ENCODE measurements around the gene NRG2. TPM values are rescaled to one million over a fixed set of nuclear protein-coding genes. Genes with fewer than 3 reads are reported as not detected.
A peak's percentile ranks its signal among the peaks of the same experiment; 100 is the strongest.

NRG2 gene
- total and polyA plus RNA-seq, 3 experiments from 2014 or later, result 0.18 to 0.24 TPM; not detected in 1

DNA sequence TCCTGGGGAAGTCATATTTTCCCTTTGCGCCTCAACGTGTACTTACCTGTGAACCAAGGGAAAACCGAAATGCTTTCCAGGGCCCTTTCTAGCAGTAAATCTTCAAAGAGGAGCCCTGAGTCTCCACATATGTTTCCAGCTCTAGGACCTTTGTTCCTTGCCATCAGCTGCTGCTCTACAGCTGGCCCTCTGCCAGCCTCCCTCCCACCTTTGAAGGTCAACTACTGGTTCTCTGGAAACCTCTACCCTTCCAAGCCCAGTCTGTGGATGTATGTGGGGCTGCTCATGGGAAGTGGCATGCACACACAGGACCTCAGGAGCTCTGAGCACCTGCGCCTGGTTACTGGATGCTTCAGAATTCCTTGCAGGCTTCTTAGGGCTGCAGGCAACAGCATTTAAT, 130.3 kb downstream of the NRG2 start:
- no peak overlapping the region for H3K27ac ChIP-seq (ENCODE audit: low read depth, low read length)
- DNase-seq, result no peak
- Mint-ChIP-seq H3K4me3 (no peak overlapping the region), H3K27me3 (peaks cover 21 to 34% of the 10 kb centered on the region in 2 donors), H3K9me3 (peaks cover 0 to 6% (median 0%) of the 10 kb centered on the region in 5 donors), H3K4me1 (no peaks in the 10 kb centered on the region), H3K27ac (peak overlapping the region in 1 of 8 donors; percentile 88), H3K36me3 (peaks cover 0 to 3% (median 0%) of the 10 kb centered on the region in 3 donors)
- peaks cover 5% of the 10 kb centered on the region for H3K27me3 ChIP-seq (ENCODE audit: insufficient read depth, low read length, poor library complexity, severe bottlenecking)
- CTCF ChIA-PET, result interaction anchor here (2.0 kb wide), 1 partner anchor 56 kb away, joined by 6 read pairs; no protein-coding TSS in a partner anchor
- POLR2A ChIA-PET, result no interaction called here
- no peak overlapping the region for H3K4me3 ChIP-seq (ENCODE audit: low read length)
- no peaks in the 10 kb centered on the region for H3K4me1 ChIP-seq (ENCODE audit: insufficient read depth, low read length)
- no peaks in the 10 kb centered on the region for H3K36me3 ChIP-seq (ENCODE audit: insufficient read depth, low read length)
- H3K9me3 ChIP-seq (ENCODE audit: low read length), result no peaks in the 10 kb centered on the region

DNA sequence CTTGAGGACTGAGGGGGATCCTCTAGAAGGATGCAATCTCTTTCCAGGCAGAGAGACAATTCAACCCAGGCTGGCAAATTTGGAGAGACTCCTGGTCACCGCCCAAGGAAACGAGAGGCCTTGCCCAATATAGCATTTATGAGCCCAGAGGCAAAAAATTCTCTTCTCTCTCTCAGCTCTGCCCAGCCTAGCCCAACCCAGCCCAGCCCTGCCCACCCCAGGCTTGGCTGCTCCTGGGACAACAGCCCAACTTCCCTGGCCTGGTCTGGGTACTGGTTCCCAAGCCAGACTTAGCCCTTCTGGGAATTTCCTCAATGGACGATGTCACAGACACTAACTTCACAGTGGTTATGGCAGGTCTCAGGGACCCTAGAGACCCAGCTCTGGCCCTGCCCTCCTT, 130.9 kb downstream of the NRG2 start:
- ChIA-PET CTCF (no interaction called here), POLR2A (no interaction called here)

DNA sequence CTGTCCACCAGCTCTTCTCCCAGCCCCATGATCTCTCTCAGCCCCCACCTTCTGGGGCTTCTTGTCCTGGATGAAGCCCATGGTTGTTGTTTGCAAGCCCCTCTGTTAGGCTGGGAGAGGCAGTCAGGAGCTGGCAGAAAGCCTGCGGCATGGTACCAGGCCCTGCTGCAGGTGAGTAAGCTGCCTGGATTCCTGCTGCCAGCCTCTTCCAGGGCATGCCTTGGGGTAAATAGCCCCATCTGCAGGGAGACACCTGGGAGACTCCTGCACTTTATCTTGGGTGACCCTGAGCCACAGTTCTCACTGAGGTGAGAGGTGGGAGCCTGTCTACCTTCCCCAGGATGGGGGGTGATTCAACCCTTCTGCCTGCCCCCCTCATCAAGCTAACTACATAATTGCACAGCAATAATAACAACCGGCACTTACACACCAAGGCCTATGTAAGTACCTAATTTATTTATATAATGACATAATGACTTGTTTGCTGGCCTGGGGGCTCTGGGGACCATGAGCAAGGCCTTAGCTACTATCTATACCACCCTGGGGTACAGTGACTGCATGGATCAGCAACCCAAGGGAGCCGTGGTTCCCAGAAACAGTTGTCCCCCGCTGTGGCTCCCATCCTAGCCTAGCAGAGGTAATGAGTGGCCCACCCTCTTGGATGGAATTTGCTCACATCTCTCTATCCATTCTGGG, 131.5 kb downstream of the NRG2 start:
- no peaks in the 10 kb centered on the region for H3K9me3 Mint-ChIP-seq
- no peaks in the 10 kb centered on the region for H3K36me3 Mint-ChIP-seq
- Histone ChIP-seq H3K27me3 (ENCODE audit: insufficient read depth, low read length, poor library complexity, severe bottlenecking) (peaks cover 5% of the 10 kb centered on the region), H3K27ac (ENCODE audit: low read depth, low read length) (no peak overlapping the region), H3K9me3 (ENCODE audit: low read length) (no peaks in the 10 kb centered on the region), H3K36me3 (ENCODE audit: insufficient read depth, low read length) (no peaks in the 10 kb centered on the region), H3K4me1 (ENCODE audit: insufficient read depth, low read length) (no peaks in the 10 kb centered on the region), H3K4me3 (ENCODE audit: low read length) (no peak overlapping the region)
- H3K27ac Mint-ChIP-seq, result no peak overlapping the region
- CTCF ChIA-PET, result interaction anchor here (1.3 kb wide), 1 partner anchor 124 kb away, joined by 3 read pairs; no protein-coding TSS in a partner anchor
- H3K27me3 Mint-ChIP-seq, result peaks cover 21 to 29% of the 10 kb centered on the region in 2 donors
- H3K4me1 Mint-ChIP-seq, result no peaks in the 10 kb centered on the region
- H3K4me3 Mint-ChIP-seq, result no peak overlapping the region
- POLR2A ChIA-PET, result no interaction called here
- no peak for DNase-seq

More for the DNA sequence above, 130.9 kb downstream of the NRG2 start:
- H3K27ac ChIP-seq (ENCODE audit: low read depth, low read length), result no peak overlapping the region
- no peak for DNase-seq
- H3K36me3 ChIP-seq (ENCODE audit: insufficient read depth, low read length), result no peaks in the 10 kb centered on the region
- no peaks in the 10 kb centered on the region for H3K4me1 ChIP-seq (ENCODE audit: insufficient read depth, low read length)
- no peaks in the 10 kb centered on the region for H3K36me3 Mint-ChIP-seq
- no peak overlapping the region for H3K4me3 Mint-ChIP-seq
- H3K9me3 Mint-ChIP-seq, result peaks cover 0 to 4% (median 0%) of the 10 kb centered on the region in 5 donors
- H3K27ac Mint-ChIP-seq, result no peak overlapping the region
- H3K9me3 ChIP-seq (ENCODE audit: low read length), result no peaks in the 10 kb centered on the region
- H3K27me3 ChIP-seq (ENCODE audit: insufficient read depth, low read length, poor library complexity, severe bottlenecking), result peaks cover 5% of the 10 kb centered on the region
- no peaks in the 10 kb centered on the region for H3K4me1 Mint-ChIP-seq
- H3K4me3 ChIP-seq (ENCODE audit: low read length), result no peak overlapping the region
- peaks cover 21 to 34% of the 10 kb centered on the region in 2 donors for H3K27me3 Mint-ChIP-seq

DNA sequence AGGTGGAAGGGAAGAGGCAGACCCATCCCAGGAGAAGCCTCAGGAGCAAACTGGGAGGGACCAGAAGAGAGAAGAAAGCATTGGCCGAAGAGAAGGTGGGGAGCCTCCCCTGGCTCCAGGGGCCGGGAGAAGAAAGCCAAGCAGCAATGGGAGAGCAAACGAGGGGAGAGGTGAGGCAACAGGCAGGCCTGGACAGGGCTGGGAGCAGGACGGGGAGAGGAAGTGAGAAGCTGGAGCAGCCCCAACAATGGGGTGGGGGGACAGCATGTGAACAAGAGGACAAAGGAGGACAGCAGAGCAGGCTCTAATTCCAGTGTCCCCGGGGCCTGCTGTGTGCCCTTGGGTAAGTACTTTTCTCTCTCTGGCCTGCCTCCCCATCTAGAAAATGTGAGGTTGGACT, 132.2 kb downstream of the NRG2 start:
- DNase-seq, result no peak
- Histone ChIP-seq H3K9me3 (ENCODE audit: low read length) (no peaks in the 10 kb centered on the region), H3K4me3 (ENCODE audit: low read length) (no peak overlapping the region), H3K27ac (ENCODE audit: low read depth, low read length) (no peak overlapping the region), H3K36me3 (ENCODE audit: insufficient read depth, low read length) (no peaks in the 10 kb centered on the region), H3K27me3 (ENCODE audit: insufficient read depth, low read length, poor library complexity, severe bottlenecking) (peaks cover 5% of the 10 kb centered on the region), H3K4me1 (ENCODE audit: insufficient read depth, low read length) (no peaks in the 10 kb centered on the region)
- H3K27me3 Mint-ChIP-seq, result peaks cover 17 to 23% of the 10 kb centered on the region in 2 donors
- H3K36me3 Mint-ChIP-seq, result no peaks in the 10 kb centered on the region
- ChIA-PET CTCF (interaction anchor here (1.3 kb wide), 1 partner anchor 124 kb away, joined by 3 read pairs; no protein-coding TSS in a partner anchor), POLR2A (no interaction called here)
- H3K27ac Mint-ChIP-seq, result no peak overlapping the region
- H3K4me3 Mint-ChIP-seq, result no peak overlapping the region
- H3K9me3 Mint-ChIP-seq, result no peaks in the 10 kb centered on the region
- no peaks in the 10 kb centered on the region for H3K4me1 Mint-ChIP-seq

DNA sequence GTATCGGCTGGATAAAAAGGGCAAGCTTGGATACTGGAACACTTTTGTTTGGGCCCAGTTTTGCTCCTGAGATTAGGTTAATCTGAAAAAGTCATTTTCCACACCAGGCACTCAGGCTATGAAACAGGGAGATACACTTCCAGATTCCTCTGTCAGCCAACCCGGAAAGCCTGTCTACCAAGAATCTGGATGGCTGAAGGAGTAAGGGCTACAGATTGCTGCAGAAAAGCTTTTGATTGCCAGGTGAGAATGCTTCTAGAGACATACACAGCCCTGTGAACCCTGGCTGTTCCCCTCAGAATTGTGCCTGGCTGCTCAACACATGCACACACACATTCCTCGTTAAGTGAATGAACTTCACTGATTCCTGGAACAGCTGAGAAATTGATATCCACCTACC, 133.1 kb downstream of the NRG2 start:
- no peak overlapping the region for H3K27ac Mint-ChIP-seq
- POLR2A ChIA-PET, result no interaction called here
- peaks cover 0 to 3% (median 0%) of the 10 kb centered on the region in 3 donors for H3K4me1 Mint-ChIP-seq
- no peaks in the 10 kb centered on the region for H3K36me3 Mint-ChIP-seq
- no peak for DNase-seq
- H3K4me1 ChIP-seq (ENCODE audit: insufficient read depth, low read length), result no peaks in the 10 kb centered on the region
- peaks cover 12 to 14% of the 10 kb centered on the region in 2 donors for H3K27me3 Mint-ChIP-seq
- H3K4me3 Mint-ChIP-seq, result no peak overlapping the region
- no peaks in the 10 kb centered on the region for H3K36me3 ChIP-seq (ENCODE audit: insufficient read depth, low read length)
- no peaks in the 10 kb centered on the region for H3K9me3 Mint-ChIP-seq
- no peaks in the 10 kb centered on the region for H3K9me3 ChIP-seq (ENCODE audit: low read length)
- peaks cover 2% of the 10 kb centered on the region for H3K27me3 ChIP-seq (ENCODE audit: insufficient read depth, low read length, poor library complexity, severe bottlenecking)
- CTCF ChIA-PET, result interaction anchor here (1.3 kb wide), 1 partner anchor 123 kb away, joined by 3 read pairs; no protein-coding TSS in a partner anchor
- no peak overlapping the region for H3K27ac ChIP-seq (ENCODE audit: low read depth, low read length)
- no peak overlapping the region for H3K4me3 ChIP-seq (ENCODE audit: low read length)

DNA sequence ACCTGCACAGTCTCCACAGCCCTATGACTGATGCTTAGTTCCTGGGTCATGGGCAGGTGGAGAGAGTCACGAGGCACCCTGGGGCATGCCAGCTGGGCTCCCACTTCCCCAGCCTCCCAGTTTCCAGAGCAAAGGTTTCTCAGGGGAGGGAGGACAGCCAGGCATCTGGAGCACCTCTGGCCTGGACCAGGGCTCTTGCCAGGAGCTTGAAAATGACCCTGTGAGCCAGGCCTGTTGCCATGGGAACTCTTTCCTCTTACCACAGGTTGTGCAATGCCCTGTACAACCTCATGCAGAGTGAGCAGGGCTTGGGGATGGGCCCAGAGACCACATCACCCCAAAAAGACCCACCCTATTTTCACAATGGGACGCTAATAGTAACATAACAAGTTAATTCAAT, 134.3 kb downstream of the NRG2 start:
- Mint-ChIP-seq H3K36me3 (no peaks in the 10 kb centered on the region), H3K9me3 (no peaks in the 10 kb centered on the region), H3K4me3 (no peak overlapping the region), H3K27me3 (peaks cover 5 to 7% of the 10 kb centered on the region in 2 donors), H3K27ac (no peak overlapping the region), H3K4me1 (peaks cover 0 to 3% (median 0%) of the 10 kb centered on the region in 3 donors)
- ChIA-PET POLR2A (no interaction called here), CTCF (no interaction called here)
- Histone ChIP-seq H3K36me3 (ENCODE audit: insufficient read depth, low read length) (no peaks in the 10 kb centered on the region), H3K27ac (ENCODE audit: low read depth, low read length) (no peak overlapping the region), H3K4me1 (ENCODE audit: insufficient read depth, low read length) (no peaks in the 10 kb centered on the region), H3K27me3 (ENCODE audit: insufficient read depth, low read length, poor library complexity, severe bottlenecking) (peaks cover 9% of the 10 kb centered on the region), H3K9me3 (ENCODE audit: low read length) (no peaks in the 10 kb centered on the region), H3K4me3 (ENCODE audit: low read length) (no peak overlapping the region)
- DNase-seq, result no peak

DNA sequence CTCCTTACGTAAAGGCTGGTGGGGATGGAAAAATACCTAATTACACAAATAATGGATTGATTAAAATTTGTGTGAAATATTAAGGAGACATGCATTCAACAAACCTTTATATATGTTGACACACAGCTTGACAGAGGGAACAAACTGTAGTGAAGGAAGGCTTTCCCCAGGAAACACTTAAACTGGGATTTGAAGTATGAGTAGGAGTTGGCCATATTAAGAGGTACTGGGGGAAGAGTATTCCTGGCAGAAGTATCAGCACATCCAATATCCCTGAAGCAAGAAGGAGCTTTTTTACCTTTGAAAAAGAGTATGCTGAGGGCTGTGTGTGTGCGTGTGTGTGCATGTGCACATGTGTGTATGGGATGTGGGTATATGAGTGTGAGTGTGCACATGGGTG, 136.4 kb downstream of the NRG2 start:
- Histone ChIP-seq H3K4me3 (ENCODE audit: low read length) (no peak overlapping the region), H3K27me3 (ENCODE audit: insufficient read depth, low read length, poor library complexity, severe bottlenecking) (peaks cover 24% of the 10 kb centered on the region), H3K4me1 (ENCODE audit: insufficient read depth, low read length) (peaks cover 5% of the 10 kb centered on the region), H3K9me3 (ENCODE audit: low read length) (no peaks in the 10 kb centered on the region), H3K27ac (ENCODE audit: low read depth, low read length) (no peak overlapping the region), H3K36me3 (ENCODE audit: insufficient read depth, low read length) (no peaks in the 10 kb centered on the region)
- POLR2A ChIA-PET, result no interaction called here
- Mint-ChIP-seq H3K27me3 (peaks cover 18 to 22% of the 10 kb centered on the region in 2 donors), H3K36me3 (no peaks in the 10 kb centered on the region), H3K4me1 (peaks cover 5 to 11% (median 7%) of the 10 kb centered on the region in 3 donors), H3K4me3 (no peak overlapping the region), H3K27ac (no peak overlapping the region), H3K9me3 (no peaks in the 10 kb centered on the region)
- CTCF ChIA-PET, result interaction anchor here (1.1 kb wide), 1 partner anchor 10 kb away, joined by 3 read pairs; no protein-coding TSS in a partner anchor
- no peak for DNase-seq

DNA sequence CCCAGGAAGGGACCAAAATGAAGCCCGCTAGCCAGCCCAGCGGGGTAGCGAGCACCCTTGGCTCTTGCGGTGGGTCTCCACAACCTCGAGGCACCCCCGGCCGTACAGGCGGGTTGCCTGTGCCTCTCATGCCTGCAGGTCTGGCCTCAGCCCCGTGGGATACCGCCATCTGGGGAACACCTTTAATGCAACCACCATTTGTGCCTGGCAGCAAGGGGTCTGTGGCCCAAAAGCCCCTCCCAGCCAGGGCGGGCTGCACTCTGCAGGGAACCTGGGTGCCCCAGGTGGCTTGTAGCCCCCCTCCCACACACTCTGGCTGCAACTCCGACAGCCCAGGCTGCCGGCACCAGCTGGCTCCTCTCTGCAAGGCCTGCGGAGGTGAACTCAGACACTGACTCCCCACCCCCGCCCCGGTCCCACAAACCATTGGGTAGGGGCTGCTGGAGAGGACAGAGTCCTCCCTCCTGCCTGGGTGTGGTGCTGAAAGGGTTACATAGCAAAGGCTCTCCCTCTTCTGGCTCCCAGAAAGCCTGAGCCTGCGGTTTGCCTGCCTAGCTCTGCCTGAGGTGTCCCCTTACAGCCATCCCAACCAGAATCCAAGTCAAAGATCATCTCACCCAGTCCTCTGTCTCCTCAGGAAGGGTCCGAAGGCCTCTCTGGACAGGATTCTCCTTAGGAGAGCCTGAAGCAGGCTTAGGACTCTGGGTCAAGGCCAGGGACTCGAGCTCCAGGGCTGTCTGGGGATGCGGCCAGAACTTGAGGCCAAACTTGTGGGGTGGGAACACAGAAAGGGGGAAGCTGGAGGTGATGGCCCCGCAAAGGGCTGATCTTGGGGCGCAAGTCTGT, 138.1 kb downstream of the NRG2 start:
- CTCF ChIA-PET, result no interaction called here

More for the DNA sequence above, 138.1 kb downstream of the NRG2 start:
- Histone ChIP-seq H3K4me1 (ENCODE audit: insufficient read depth, low read length) (peaks cover 5% of the 10 kb centered on the region), H3K27ac (ENCODE audit: low read depth, low read length) (no peak overlapping the region), H3K9me3 (ENCODE audit: low read length) (no peaks in the 10 kb centered on the region), H3K27me3 (ENCODE audit: insufficient read depth, low read length, poor library complexity, severe bottlenecking) (peaks cover 24% of the 10 kb centered on the region), H3K36me3 (ENCODE audit: insufficient read depth, low read length) (no peaks in the 10 kb centered on the region), H3K4me3 (ENCODE audit: low read length) (no peak overlapping the region)
- Mint-ChIP-seq H3K27me3 (peaks cover 31% of the 10 kb centered on the region in 2 donors), H3K36me3 (no peaks in the 10 kb centered on the region), H3K9me3 (no peaks in the 10 kb centered on the region), H3K27ac (no peak overlapping the region), H3K4me3 (peak overlapping the region in 3 of 7 donors; percentile 17 to 56 (median 38)), H3K4me1 (peaks cover 5 to 11% (median 7%) of the 10 kb centered on the region in 3 donors)
- POLR2A ChIA-PET, result no interaction called here
- no peak for DNase-seq

Measured in CD8-positive, alpha-beta memory T cell (primary cell).